ENCODE measurements around the gene RORC.
"Not testable (repeated sequence)": the region's sequence is repeated elsewhere in the genome, so short reads cannot be mapped to it uniquely, and the experiment has no call there.

DNA sequence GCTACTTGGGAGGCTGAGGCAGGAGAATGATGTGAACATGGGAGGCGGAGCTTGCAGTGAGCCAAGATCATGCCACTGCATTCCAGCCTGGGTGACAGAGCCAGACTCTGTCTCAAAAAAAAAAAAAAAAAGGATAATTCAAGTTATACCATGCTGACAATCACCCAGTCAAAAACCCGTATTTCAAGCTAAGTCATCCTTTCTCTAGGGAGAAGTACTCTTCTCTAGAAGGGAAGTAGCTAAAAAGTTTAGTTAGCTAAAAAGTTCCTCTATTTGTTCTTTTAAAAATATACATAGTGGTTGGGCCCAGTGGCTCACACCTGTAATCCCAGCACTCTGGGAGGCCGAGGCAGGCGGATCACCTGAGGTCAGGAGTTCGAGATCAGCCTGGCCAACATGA, 50.9 kb downstream of the RORC start:
- TF ChIP-seq POLR2A, EP300 (IDR thresholded peaks at IDR 0.05): not testable (repeated sequence)
